Measurements from ENCODE around the gene LCLAT1.

Gene LCLAT1

DNA sequence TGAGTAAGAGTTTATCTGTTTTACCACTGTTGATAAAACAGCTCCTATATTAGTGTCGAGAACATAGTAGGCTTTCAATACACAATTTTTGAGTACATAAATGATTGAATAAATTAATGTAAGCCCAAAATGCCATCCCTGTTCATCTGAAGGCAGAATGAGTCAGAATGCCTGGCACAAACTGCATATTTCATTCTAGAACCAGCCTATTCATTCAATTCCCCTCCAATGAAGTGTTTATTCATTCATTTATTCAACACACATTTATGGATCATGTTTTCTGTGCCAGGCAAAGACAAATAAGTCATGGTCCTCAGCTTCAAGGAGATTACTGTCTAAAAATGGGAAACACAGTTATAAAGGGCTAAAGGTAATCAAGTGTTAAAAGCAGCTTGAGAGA is 22.8 kb upstream of the LCLAT1 start:
- DNase-seq (ENCODE audit: low read depth) = no peak
- no peak overlapping the region for H3K4me3 ChIP-seq (ENCODE audit: low read depth, low read length)
- TF ChIP-seq, protein P1, sequence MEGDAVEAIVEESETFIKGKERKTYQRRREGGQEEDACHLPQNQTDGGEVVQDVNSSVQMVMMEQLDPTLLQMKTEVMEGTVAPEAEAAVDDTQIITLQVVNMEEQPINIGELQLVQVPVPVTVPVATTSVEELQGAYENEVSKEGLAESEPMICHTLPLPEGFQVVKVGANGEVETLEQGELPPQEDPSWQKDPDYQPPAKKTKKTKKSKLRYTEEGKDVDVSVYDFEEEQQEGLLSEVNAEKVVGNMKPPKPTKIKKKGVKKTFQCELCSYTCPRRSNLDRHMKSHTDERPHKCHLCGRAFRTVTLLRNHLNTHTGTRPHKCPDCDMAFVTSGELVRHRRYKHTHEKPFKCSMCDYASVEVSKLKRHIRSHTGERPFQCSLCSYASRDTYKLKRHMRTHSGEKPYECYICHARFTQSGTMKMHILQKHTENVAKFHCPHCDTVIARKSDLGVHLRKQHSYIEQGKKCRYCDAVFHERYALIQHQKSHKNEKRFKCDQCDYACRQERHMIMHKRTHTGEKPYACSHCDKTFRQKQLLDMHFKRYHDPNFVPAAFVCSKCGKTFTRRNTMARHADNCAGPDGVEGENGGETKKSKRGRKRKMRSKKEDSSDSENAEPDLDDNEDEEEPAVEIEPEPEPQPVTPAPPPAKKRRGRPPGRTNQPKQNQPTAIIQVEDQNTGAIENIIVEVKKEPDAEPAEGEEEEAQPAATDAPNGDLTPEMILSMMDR (IDR thresholded peaks at IDR 0.05; ENCODE audit: low read depth, low read length, missing control alignments) = no peak

DNA sequence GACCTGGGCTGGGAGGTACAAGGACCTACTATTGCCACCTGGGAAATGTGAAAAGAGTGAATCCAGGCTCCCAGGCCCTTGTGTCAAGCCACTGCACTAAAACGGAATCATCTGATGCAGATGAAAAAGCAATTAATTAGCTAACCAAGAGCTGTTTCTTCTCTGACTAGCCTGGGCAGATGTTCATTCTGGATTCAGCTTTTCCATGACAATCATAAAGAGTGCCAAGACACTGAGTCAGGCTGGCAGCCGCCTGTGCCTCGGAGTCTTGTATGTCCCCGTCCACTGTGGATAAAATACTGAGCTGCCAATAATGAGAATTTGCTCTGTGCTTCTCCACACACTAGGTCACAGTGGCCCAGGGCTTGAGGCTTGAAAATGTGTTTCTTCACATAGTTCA is 21.7 kb upstream of the LCLAT1 start:
- DNase-seq (ENCODE audit: low read depth) = no peak
- no peak overlapping the region for H3K4me3 ChIP-seq (ENCODE audit: low read depth, low read length)
- TF ChIP-seq, protein P1 (IDR thresholded peaks at IDR 0.05; ENCODE audit: low read depth, low read length, missing control alignments) = no peak

DNA sequence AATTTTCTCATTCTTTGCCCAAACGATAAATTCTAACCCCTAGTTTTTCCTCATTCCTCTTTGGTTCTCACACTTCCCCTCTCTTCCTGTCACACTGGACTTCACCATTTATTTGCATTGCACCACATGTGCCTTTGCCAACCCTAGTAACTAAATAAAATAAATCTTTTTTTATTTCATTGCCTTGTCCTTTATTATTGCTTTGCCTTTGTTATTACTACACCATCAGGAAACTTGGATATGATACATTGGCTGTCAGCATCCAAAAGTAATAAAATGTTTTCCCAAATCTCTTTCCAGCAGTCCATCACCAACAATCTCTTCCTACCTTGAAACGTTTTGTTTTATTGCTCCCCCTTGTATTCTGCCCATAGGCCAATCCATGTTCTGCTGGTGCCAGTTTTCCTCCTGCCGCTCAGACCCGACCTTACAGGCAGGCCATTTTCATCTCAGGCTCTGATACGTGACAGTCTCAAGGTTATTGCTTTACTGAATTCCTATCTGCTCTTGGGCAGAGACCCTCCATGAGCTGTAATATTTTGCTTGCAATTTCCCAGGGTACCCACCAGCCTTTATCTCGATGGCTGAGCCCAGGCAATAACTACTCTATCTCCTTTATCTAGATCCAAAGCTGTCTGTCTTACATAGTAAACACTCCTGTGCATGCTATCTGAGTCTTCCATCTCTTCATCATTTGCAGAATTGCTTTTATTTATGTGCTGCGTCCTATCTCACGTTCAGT is 19.3 kb upstream of the LCLAT1 start:
- no peak for DNase-seq (ENCODE audit: low read depth)
- TF ChIP-seq, protein P1 (IDR thresholded peaks at IDR 0.05; ENCODE audit: low read depth, low read length, missing control alignments) = no peak
- H3K4me3 ChIP-seq (ENCODE audit: low read depth, low read length) = no peak overlapping the region

DNA sequence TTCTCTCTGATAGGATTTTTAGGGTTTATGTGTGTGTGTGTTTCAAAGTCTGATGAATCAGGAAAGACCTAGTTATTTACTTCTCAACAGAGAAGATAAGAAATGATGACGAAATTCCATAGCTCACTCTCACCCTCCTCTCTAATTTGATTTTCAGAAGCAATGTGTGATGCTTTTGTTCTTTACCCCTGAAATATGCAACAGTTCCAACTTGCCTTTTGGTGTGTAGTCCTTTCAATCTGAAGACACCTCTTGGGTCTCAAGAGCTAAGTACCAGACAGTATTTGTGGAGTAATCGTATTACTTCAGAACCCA is 18.7 kb upstream of the LCLAT1 start:
- DNase-seq (ENCODE audit: low read depth) = no peak
- no peak overlapping the region for H3K4me3 ChIP-seq (ENCODE audit: low read depth, low read length)
- TF ChIP-seq, protein P1 (IDR thresholded peaks at IDR 0.05; ENCODE audit: low read depth, low read length, missing control alignments) = no peak

DNA sequence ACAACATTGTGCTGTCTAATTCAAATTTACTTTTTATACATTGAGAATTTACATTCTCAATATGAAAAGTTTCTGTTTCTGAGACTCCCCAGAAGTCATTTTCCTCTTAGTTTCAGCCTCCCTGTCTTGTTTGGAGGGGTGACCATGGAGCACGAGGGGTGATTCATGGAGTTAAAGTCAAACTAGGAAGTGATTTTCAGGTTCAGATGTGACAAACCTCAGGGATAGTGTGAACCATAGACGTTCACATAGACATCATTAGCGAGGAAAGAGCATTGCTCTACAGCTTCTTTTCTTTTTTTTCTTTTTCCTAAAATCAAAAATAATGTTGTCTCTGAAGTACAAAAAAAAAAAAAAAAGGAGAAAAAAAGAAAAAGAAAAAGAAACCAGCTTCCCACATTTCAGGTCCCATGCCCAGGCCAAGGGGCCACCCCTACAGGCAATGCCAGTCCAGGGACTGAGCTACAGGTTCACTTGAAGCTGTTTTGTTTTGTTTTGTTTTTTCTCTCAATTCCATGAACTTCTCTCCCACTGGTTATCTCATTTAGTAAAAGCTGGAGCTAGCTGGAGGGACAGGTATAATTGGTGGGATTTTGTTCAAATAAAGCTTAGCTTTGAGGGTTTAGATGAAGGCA is 18.1 kb upstream of the LCLAT1 start:
- no peak overlapping the region for H3K4me3 ChIP-seq (ENCODE audit: low read depth, low read length)
- TF ChIP-seq, protein P1 (IDR thresholded peaks at IDR 0.05; ENCODE audit: low read depth, low read length, missing control alignments) = no peak
- no peak for DNase-seq (ENCODE audit: low read depth)

DNA sequence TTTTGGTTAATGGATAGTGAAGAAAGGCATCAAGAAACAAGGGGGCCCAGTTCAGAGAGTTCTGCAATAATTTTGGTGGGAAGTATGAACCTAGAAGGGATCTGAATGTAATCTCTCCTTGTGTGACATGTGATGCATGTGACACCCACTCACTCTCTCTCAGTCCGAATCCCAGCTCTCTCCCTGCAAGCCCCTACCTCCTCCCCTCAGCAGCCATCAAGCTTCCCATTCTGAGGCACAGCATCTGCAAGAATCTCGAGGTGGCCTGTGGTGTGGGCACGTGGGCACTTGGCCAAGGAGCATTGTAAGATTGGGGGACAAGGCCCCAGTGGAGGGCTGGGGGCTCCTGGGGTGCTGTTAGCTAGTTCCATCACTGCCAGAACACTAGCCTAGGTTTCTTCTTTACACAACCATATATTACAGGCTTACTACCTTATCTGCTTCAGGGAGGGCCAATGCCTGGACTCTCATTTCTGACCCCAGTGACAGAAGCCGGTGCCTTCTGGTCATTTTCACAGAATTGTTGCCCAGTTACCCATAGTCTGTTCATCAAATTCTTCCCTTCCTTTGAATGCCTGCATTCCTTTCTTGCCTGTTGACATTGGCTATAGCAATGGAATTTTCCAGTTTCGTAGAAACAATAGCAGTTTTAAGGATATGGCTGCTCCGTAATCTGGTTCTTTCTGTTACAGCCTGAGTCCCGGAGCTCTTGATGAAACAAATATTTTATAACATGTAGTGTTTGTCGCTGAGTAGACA is 13.3 kb upstream of the LCLAT1 start:
- DNase-seq (ENCODE audit: low read depth) = no peak

More for the DNA sequence above, 13.3 kb upstream of the LCLAT1 start:
- no peak overlapping the region for H3K4me3 ChIP-seq (ENCODE audit: low read depth, low read length)
- TF ChIP-seq, protein P1 (IDR thresholded peaks at IDR 0.05; ENCODE audit: low read depth, low read length, missing control alignments) = no peak

All from GM12864 (cell line).